ENCODE measurements around the gene AEBP2. TPM values are rescaled to one million over a fixed set of nuclear protein-coding genes. Genes with fewer than 3 reads are reported as not detected.

AEBP2 gene
- total and polyA plus RNA-seq, 7 donors, result 7.8 to 52.8 (median 28.4) TPM

GRCh38 chr12:19489168-19489567 is 49.9 kb downstream of the AEBP2 start:
- Histone ChIP-seq H3K27ac (no peak overlapping the region), H3K36me3 (peaks cover 0 to 7% (median 0%) of the 10 kb centered on the region in 4 donors), H3K4me3 (no peak overlapping the region), H3K4me1 (peaks cover 0 to 21% (median 3%) of the 10 kb centered on the region in 4 donors), H3K27me3 (no peaks in the 10 kb centered on the region), H3K9me3 (no peaks in the 10 kb centered on the region)
- no peak for TF ChIP-seq POLR2A (IDR thresholded peaks at IDR 0.05)
- TF ChIP-seq POLR2AphosphoS5 (IDR thresholded peaks at IDR 0.05), result no peak
- TF ChIP-seq EP300 (IDR thresholded peaks at IDR 0.05), result no peak
- no peak for TF ChIP-seq CTCF (IDR thresholded peaks at IDR 0.05)
- no peak for DNase-seq
- intact Hi-C loops (cut with DNase I), result no loop called here
- 92 to 95% methylated on average over 4 of the region's 4 CpGs for WGBS, 2 donors

- no peak overlapping the region for H3K27ac ChIP-seq
- 92 to 94% methylated on average over 3 of the region's 3 CpGs for WGBS, 2 donors
- intact Hi-C loops (cut with DNase I), result no loop called here
- peaks cover 0 to 17% (median 3%) of the 10 kb centered on the region in 4 donors for H3K4me1 ChIP-seq
- TF ChIP-seq POLR2AphosphoS5 (IDR thresholded peaks at IDR 0.05), result no peak
- no peak for TF ChIP-seq CTCF (IDR thresholded peaks at IDR 0.05)
- TF ChIP-seq EP300 (IDR thresholded peaks at IDR 0.05), result no peak
- no peak for TF ChIP-seq POLR2A (IDR thresholded peaks at IDR 0.05)
- no peaks in the 10 kb centered on the region for H3K27me3 ChIP-seq
- no peak for DNase-seq
- H3K36me3 ChIP-seq, result peaks cover 0 to 22% (median 0%) of the 10 kb centered on the region in 4 donors
- H3K4me3 ChIP-seq, result no peak overlapping the region
- H3K9me3 ChIP-seq, result no peaks in the 10 kb centered on the region
Observed at GRCh38 chr12:19490908-19491307, 51.6 kb downstream of the AEBP2 start.

GRCh38 chr12:19491863-19492262 is 52.6 kb downstream of the AEBP2 start:
- TF ChIP-seq EP300 (IDR thresholded peaks at IDR 0.05), result no peak
- Histone ChIP-seq H3K27ac (no peak overlapping the region), H3K4me1 (peaks cover 0 to 25% (median 3%) of the 10 kb centered on the region in 4 donors), H3K27me3 (no peaks in the 10 kb centered on the region), H3K9me3 (no peaks in the 10 kb centered on the region), H3K36me3 (peaks cover 0 to 22% (median 0%) of the 10 kb centered on the region in 4 donors), H3K4me3 (no peak overlapping the region)
- WGBS, 2 donors, result 82 to 89% methylated on average over 3 of the region's 3 CpGs
- intact Hi-C loops (cut with DNase I), result no loop called here
- no peak for DNase-seq

- Histone ChIP-seq H3K9me3 (no peaks in the 10 kb centered on the region), H3K27ac (no peak overlapping the region), H3K4me3 (no peak overlapping the region), H3K4me1 (peaks cover 0 to 17% (median 3%) of the 10 kb centered on the region in 4 donors), H3K27me3 (no peaks in the 10 kb centered on the region), H3K36me3 (peaks cover 0 to 30% (median 0%) of the 10 kb centered on the region in 4 donors)
- DNase-seq, result no peak
- TF ChIP-seq POLR2AphosphoS5 (IDR thresholded peaks at IDR 0.05) (no peak), EP300 (IDR thresholded peaks at IDR 0.05) (no peak), POLR2A (IDR thresholded peaks at IDR 0.05) (no peak), CTCF (IDR thresholded peaks at IDR 0.05) (no peak)
- WGBS, 2 donors, result 91 to 94% methylated on average over 5 of the region's 5 CpGs
- intact Hi-C loops (cut with DNase I), result no loop called here
Observed at GRCh38 chr12:19496219-19496878, 57.1 kb downstream of the AEBP2 start.

GRCh38 chr12:19498099-19498498 is 58.8 kb downstream of the AEBP2 start:
- peaks cover 0 to 8% (median 0%) of the 10 kb centered on the region in 4 donors for H3K4me1 ChIP-seq
- intact Hi-C loops (cut with DNase I), result no loop called here
- H3K27ac ChIP-seq, result no peak overlapping the region
- no peak for TF ChIP-seq EP300 (IDR thresholded peaks at IDR 0.05)
- TF ChIP-seq POLR2AphosphoS5 (IDR thresholded peaks at IDR 0.05), result no peak
- no peak for TF ChIP-seq CTCF (IDR thresholded peaks at IDR 0.05)
- no peak for TF ChIP-seq POLR2A (IDR thresholded peaks at IDR 0.05)
- H3K36me3 ChIP-seq, result peaks cover 0 to 34% (median 0%) of the 10 kb centered on the region in 4 donors
- no peaks in the 10 kb centered on the region for H3K27me3 ChIP-seq
- no peak overlapping the region for H3K4me3 ChIP-seq
- DNase-seq, result no peak
- H3K9me3 ChIP-seq, result no peaks in the 10 kb centered on the region
- 63 to 67% methylated on average over 2 of the region's 2 CpGs for WGBS, 2 donors
